ENCODE data around the gene ATXN1. TPM values are rescaled to one million over a fixed set of nuclear protein-coding genes. Genes with fewer than 3 reads are reported as not detected.

Gene ATXN1
- polyA plus RNA-seq, 1 donor (not counting 4 experiments of a cell fraction or from before 2014, with no cell fraction given), result 9.7 TPM

DNA sequence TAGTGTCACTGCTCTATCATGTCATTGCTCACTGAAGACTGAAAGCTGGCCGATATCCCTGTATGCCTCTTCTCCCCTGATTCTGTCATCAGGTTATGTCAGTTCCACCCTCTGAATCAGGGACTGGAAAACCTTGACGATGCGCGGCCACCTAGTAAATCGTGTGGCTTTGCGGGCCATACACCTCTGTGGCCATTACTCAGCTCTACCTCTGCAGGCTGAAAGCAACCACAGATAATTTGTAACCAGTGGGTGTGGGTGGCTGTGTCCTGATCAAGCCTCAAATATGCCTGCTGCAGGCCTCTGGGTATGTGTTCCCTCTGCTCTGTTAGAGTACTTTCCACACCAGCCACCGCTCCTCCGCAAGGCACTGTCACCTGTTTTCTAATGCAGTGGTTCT lies 417.7 kb downstream of the ATXN1 start:
- dilution Hi-C loops (cut with MboI; ENCODE audit: extremely low pct_ligation_motif_present, low sequenced_read_pairs), result no loop called here
- H3K4me3 ChIP-seq (ENCODE audit: control insufficient read depth in 2 of 3, extremely low read depth in 1 of 3, insufficient read depth in 2 of 3, low read depth in 1 of 3, low read length in 3 of 3), result no peak overlapping the region
- H3K9me1 ChIP-seq (ENCODE audit: control insufficient read depth, extremely low read depth, insufficient read depth, low read length), result no peaks in the 10 kb centered on the region
- no peaks in the 10 kb centered on the region for H3K27me3 ChIP-seq (ENCODE audit: control insufficient read depth, extremely low read depth, insufficient read depth, low read length)
- no peak overlapping the region for H3K27ac ChIP-seq (ENCODE audit: control insufficient read depth, insufficient read depth, low read length)
- no peaks in the 10 kb centered on the region for H3K36me3 ChIP-seq (ENCODE audit: control insufficient read depth in 2 of 2, extremely low read depth in 1 of 2, insufficient read depth in 2 of 2, low read length in 2 of 2)
- H3K4me2 ChIP-seq (ENCODE audit: control insufficient read depth, extremely low read depth, insufficient read depth, low read depth, low read length), result no peak overlapping the region
- no peak overlapping the region for H3K9ac ChIP-seq (ENCODE audit: control insufficient read depth, extremely low read depth, insufficient read depth, low read length)
- TF ChIP-seq EZH2 (IDR thresholded peaks at IDR 0.05; ENCODE audit: low read length), result no peak
- TF ChIP-seq, protein P1, sequence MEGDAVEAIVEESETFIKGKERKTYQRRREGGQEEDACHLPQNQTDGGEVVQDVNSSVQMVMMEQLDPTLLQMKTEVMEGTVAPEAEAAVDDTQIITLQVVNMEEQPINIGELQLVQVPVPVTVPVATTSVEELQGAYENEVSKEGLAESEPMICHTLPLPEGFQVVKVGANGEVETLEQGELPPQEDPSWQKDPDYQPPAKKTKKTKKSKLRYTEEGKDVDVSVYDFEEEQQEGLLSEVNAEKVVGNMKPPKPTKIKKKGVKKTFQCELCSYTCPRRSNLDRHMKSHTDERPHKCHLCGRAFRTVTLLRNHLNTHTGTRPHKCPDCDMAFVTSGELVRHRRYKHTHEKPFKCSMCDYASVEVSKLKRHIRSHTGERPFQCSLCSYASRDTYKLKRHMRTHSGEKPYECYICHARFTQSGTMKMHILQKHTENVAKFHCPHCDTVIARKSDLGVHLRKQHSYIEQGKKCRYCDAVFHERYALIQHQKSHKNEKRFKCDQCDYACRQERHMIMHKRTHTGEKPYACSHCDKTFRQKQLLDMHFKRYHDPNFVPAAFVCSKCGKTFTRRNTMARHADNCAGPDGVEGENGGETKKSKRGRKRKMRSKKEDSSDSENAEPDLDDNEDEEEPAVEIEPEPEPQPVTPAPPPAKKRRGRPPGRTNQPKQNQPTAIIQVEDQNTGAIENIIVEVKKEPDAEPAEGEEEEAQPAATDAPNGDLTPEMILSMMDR (optimal IDR thresholded peaks at IDR 0.05 in 1 of 3, IDR thresholded peaks at IDR 0.05 in 1 of 3, conservative IDR thresholded peaks at IDR 0.05 in 1 of 3; ENCODE audit: extremely low read depth in 1 of 3, insufficient read depth in 2 of 3, low read length in 3 of 3), result no peak
- no peak for DNase-seq (ENCODE audit: low read depth, low spot score)
- H2AFZ ChIP-seq (ENCODE audit: control insufficient read depth, low read length), result no peak overlapping the region
- no peak for FAIRE-seq
- H3K9me3 ChIP-seq (ENCODE audit: control insufficient read depth, low read depth, low read length), result no peaks in the 10 kb centered on the region
- peaks cover 29% of the 10 kb centered on the region for H3K4me1 ChIP-seq (ENCODE audit: control insufficient read depth, extremely low read depth, insufficient read depth, low read length)
- H4K20me1 ChIP-seq (ENCODE audit: control insufficient read depth, extremely low read depth, insufficient read depth, low read length), result no peaks in the 10 kb centered on the region
- no peaks in the 10 kb centered on the region for H3K79me2 ChIP-seq (ENCODE audit: control insufficient read depth, insufficient read depth, low read length)

DNA sequence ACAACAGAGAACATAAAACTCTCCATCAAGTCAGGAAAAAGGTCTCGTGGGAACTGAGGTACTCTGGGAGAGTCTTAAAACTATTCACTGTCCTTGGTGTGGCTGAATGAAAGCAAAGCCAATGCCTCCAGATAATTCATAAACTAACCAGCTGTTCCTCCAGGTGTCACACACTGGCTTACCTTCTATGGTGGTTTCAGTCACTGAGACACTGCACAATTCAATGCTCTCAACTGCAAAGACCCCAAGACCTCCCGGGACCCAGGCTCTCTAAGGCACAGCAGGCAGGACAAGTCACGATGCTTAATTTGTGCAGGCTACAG lies 422.0 kb downstream of the ATXN1 start:
- Histone ChIP-seq H4K20me1 (ENCODE audit: control insufficient read depth, extremely low read depth, insufficient read depth, low read length) (no peaks in the 10 kb centered on the region), H3K4me2 (ENCODE audit: control insufficient read depth, extremely low read depth, insufficient read depth, low read depth, low read length) (peak overlapping the region; percentile 69), H2AFZ (ENCODE audit: control insufficient read depth, low read length) (peak overlapping the region; percentile 44), H3K9ac (ENCODE audit: control insufficient read depth, extremely low read depth, insufficient read depth, low read length) (no peak overlapping the region), H3K4me3 (ENCODE audit: control insufficient read depth in 2 of 3, extremely low read depth in 1 of 3, insufficient read depth in 2 of 3, low read depth in 1 of 3, low read length in 3 of 3) (no peak overlapping the region), H3K27ac (ENCODE audit: control insufficient read depth, insufficient read depth, low read length) (peak overlapping the region; percentile 60), H3K36me3 (ENCODE audit: control insufficient read depth in 2 of 2, extremely low read depth in 1 of 2, insufficient read depth in 2 of 2, low read length in 2 of 2) (no peaks in the 10 kb centered on the region), H3K9me1 (ENCODE audit: control insufficient read depth, extremely low read depth, insufficient read depth, low read length) (no peaks in the 10 kb centered on the region), H3K4me1 (ENCODE audit: control insufficient read depth, extremely low read depth, insufficient read depth, low read length) (peaks cover 60% of the 10 kb centered on the region), H3K9me3 (ENCODE audit: control insufficient read depth, low read depth, low read length) (no peaks in the 10 kb centered on the region), H3K79me2 (ENCODE audit: control insufficient read depth, insufficient read depth, low read length) (no peaks in the 10 kb centered on the region), H3K27me3 (ENCODE audit: control insufficient read depth, extremely low read depth, insufficient read depth, low read length) (no peaks in the 10 kb centered on the region)
- TF ChIP-seq, protein P1 (optimal IDR thresholded peaks at IDR 0.05 in 1 of 3, IDR thresholded peaks at IDR 0.05 in 1 of 3, conservative IDR thresholded peaks at IDR 0.05 in 1 of 3; ENCODE audit: extremely low read depth in 1 of 3, insufficient read depth in 2 of 3, low read length in 3 of 3), result peak in 1 of 3 experiments; percentile 4
- no peak for TF ChIP-seq EZH2 (IDR thresholded peaks at IDR 0.05; ENCODE audit: low read length)
- DNase-seq (ENCODE audit: low read depth, low spot score) (no peak), FAIRE-seq (no peak)
- dilution Hi-C loops (cut with MboI; ENCODE audit: extremely low pct_ligation_motif_present, low sequenced_read_pairs), result no loop called here

All from keratinocyte (primary cell).